ENCODE data around the gene YPEL5. TPM values are rescaled to one million over a fixed set of nuclear protein-coding genes. Genes with fewer than 3 reads are reported as not detected.

The YPEL5 gene
- total RNA-seq, 1 experiment from 2014 or later = 225 TPM

DNA sequence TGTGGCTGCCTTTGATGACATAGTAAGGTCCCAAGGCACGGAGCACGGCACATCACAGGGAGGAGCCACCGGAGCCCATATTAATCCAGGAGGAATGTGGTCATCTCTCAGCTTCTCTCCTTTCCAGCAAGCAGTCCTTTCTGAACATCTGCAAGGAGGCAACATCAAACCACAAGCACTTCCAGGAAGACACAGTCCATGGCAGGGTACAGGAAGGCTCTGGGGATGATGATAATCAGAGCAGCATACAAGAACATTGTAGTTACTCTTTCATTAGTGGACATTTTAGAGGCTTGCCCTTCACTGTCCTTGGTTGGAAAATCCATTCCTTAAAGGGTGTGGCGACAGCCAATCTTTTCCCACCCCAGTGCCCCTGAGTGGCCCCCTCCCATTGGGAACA is 31.1 kb downstream of the YPEL5 start:
- H3K27me3 ChIP-seq (replicated peaks; ENCODE audit: insufficient read depth, low read depth, low read length, poor library complexity) = no peaks in the 10 kb centered on the region
- intact Hi-C loops (cut with micrococcal nuclease; ENCODE audit: unreplicated experiment) = no loop called here
- no peaks in the 10 kb centered on the region for H3K9me3 ChIP-seq (ENCODE audit: low read depth, low read length, poor library complexity, severe bottlenecking)
- CTCF ChIA-PET = interaction anchor here (0.7 kb wide), 1 partner anchor 13 kb away, joined by 3 read pairs; no protein-coding TSS in a partner anchor
- H3K36me3 ChIP-seq (ENCODE audit: insufficient read depth, low read length, poor library complexity, severe bottlenecking) = no peaks in the 10 kb centered on the region
- no peak overlapping the region for H3K4me3 ChIP-seq (ENCODE audit: low read depth, low read length, poor library complexity, severe bottlenecking)
- POLR2A ChIA-PET (ENCODE audit: low non-redundant PET) = no interaction called here
- no peaks in the 10 kb centered on the region for H3K4me1 ChIP-seq (ENCODE audit: insufficient read depth, low read length, poor library complexity, severe bottlenecking)
- H3K27ac ChIP-seq (ENCODE audit: low read depth, low read length, poor library complexity, severe bottlenecking) = no peak overlapping the region
- DNase-seq (ENCODE audit: low spot score) = no peak
- BruUV-seq (replicated peaks) = no TSS peak
- TF ChIP-seq EZH2 (IDR thresholded peaks at IDR 0.05; ENCODE audit: borderline replicate concordance, low read depth, low read length, poor library complexity, severe bottlenecking) = no peak
- TF ChIP-seq, protein P1, sequence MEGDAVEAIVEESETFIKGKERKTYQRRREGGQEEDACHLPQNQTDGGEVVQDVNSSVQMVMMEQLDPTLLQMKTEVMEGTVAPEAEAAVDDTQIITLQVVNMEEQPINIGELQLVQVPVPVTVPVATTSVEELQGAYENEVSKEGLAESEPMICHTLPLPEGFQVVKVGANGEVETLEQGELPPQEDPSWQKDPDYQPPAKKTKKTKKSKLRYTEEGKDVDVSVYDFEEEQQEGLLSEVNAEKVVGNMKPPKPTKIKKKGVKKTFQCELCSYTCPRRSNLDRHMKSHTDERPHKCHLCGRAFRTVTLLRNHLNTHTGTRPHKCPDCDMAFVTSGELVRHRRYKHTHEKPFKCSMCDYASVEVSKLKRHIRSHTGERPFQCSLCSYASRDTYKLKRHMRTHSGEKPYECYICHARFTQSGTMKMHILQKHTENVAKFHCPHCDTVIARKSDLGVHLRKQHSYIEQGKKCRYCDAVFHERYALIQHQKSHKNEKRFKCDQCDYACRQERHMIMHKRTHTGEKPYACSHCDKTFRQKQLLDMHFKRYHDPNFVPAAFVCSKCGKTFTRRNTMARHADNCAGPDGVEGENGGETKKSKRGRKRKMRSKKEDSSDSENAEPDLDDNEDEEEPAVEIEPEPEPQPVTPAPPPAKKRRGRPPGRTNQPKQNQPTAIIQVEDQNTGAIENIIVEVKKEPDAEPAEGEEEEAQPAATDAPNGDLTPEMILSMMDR (conservative IDR thresholded peaks at IDR 0.05; ENCODE audit: low read depth, low read length) = no peak

DNA sequence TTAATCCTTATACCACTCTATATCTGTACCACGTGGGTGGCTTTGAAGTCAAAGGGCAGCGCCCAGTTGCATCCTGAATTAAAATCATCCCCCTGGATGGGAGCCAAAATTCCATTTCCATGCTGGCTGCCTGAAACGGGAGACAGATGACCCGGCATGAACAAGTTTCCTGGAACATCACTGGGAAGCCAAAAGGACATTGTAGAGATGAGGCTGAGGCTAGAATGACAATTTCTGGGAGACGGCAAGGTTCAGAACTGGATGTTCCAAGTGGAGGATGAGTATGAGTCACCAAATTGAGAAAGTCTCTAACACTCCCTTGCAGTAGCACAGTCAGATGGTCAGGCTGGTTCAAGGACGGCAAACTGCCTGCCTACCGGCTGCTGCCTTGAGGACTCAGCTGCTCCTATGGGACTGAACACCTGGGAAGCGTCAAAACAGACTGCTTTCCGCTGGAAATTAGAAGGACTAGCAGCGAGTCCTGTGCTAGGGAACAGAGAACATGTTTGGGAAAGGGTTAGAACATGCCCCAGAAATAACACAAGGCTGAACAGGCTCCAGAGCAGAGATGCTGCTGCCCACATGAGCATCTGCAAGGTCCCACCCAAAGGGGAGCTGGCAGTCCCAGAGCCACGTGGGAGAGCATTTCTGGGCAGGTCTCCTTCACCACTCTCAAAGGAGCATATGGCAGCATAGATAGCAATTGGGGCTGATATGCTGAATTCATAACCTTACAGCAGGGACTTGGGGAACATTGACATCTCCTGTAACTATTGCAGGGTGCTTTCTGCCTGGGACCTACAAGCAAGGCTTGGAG is 32.0 kb downstream of the YPEL5 start:
- H3K4me1 ChIP-seq (ENCODE audit: insufficient read depth, low read length, poor library complexity, severe bottlenecking) = no peaks in the 10 kb centered on the region
- H3K36me3 ChIP-seq (ENCODE audit: insufficient read depth, low read length, poor library complexity, severe bottlenecking) = no peaks in the 10 kb centered on the region
- no peak for DNase-seq (ENCODE audit: low spot score)
- POLR2A ChIA-PET (ENCODE audit: low non-redundant PET) = no interaction called here
- no peak overlapping the region for H3K27ac ChIP-seq (ENCODE audit: low read depth, low read length, poor library complexity, severe bottlenecking)
- H3K9me3 ChIP-seq (ENCODE audit: low read depth, low read length, poor library complexity, severe bottlenecking) = no peaks in the 10 kb centered on the region
- no peaks in the 10 kb centered on the region for H3K27me3 ChIP-seq (replicated peaks; ENCODE audit: insufficient read depth, low read depth, low read length, poor library complexity)
- TF ChIP-seq EZH2 (IDR thresholded peaks at IDR 0.05; ENCODE audit: borderline replicate concordance, low read depth, low read length, poor library complexity, severe bottlenecking) = no peak
- TF ChIP-seq, protein P1 (conservative IDR thresholded peaks at IDR 0.05; ENCODE audit: low read depth, low read length) = no peak
- CTCF ChIA-PET = no interaction called here
- intact Hi-C loops (cut with micrococcal nuclease; ENCODE audit: unreplicated experiment) = no loop called here
- BruUV-seq (replicated peaks) = no TSS peak
- no peak overlapping the region for H3K4me3 ChIP-seq (ENCODE audit: low read depth, low read length, poor library complexity, severe bottlenecking)

DNA sequence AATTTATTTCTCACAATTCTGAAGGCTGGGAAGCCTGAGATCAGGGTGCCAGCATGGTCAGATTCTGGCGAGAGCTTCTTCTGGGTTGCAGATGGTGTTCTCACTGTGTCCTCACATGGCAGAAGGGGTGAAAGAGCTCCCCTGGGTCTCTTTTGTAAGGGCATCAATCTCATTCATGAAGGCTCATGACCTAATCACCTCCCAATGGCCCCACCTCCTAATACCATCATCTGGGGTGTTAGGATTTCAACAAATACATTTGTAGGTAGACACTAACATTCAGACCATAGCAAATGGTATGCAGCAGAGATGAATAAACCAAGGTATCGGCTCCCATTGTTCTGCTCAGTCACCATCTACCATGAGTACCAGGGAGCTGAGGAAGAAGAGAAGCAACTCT is 32.7 kb downstream of the YPEL5 start:
- no TSS peak for BruUV-seq (replicated peaks)
- no peak overlapping the region for H3K27ac ChIP-seq (ENCODE audit: low read depth, low read length, poor library complexity, severe bottlenecking)
- no peaks in the 10 kb centered on the region for H3K36me3 ChIP-seq (ENCODE audit: insufficient read depth, low read length, poor library complexity, severe bottlenecking)
- TF ChIP-seq, protein P1 (conservative IDR thresholded peaks at IDR 0.05; ENCODE audit: low read depth, low read length) = no peak
- TF ChIP-seq EZH2 (IDR thresholded peaks at IDR 0.05; ENCODE audit: borderline replicate concordance, low read depth, low read length, poor library complexity, severe bottlenecking) = no peak
- no peaks in the 10 kb centered on the region for H3K4me1 ChIP-seq (ENCODE audit: insufficient read depth, low read length, poor library complexity, severe bottlenecking)
- no peaks in the 10 kb centered on the region for H3K27me3 ChIP-seq (replicated peaks; ENCODE audit: insufficient read depth, low read depth, low read length, poor library complexity)
- no peak for DNase-seq (ENCODE audit: low spot score)
- no peak overlapping the region for H3K4me3 ChIP-seq (ENCODE audit: low read depth, low read length, poor library complexity, severe bottlenecking)
- ChIA-PET CTCF (no interaction called here), POLR2A (ENCODE audit: low non-redundant PET) (no interaction called here)
- intact Hi-C loops (cut with micrococcal nuclease; ENCODE audit: unreplicated experiment) = no loop called here
- no peaks in the 10 kb centered on the region for H3K9me3 ChIP-seq (ENCODE audit: low read depth, low read length, poor library complexity, severe bottlenecking)

Measured in A673 (cell line).